Measurements from ENCODE around the gene MALAT1. TPM values are rescaled to one million over a fixed set of nuclear protein-coding genes. Genes with fewer than 3 reads are reported as not detected.
A peak's percentile ranks its signal among the peaks of the same experiment; 100 is the strongest.

Gene MALAT1
- total and polyA plus RNA-seq, 9 donors = 396 to 13,132 (median 8,248) TPM

- no peaks in the 10 kb centered on the region for H3K27me3 ChIP-seq
- 84 to 87% (median 86%) methylated on average over 7 of the region's 7 CpGs for WGBS, 3 donors
- H3K27ac ChIP-seq = peak overlapping the region; percentile 90 to 94
- intact Hi-C loops (cut with DNase I) = loop anchor here in 3 of 4 donors (5.0 kb wide), 1 partner anchor 34 kb away; no protein-coding TSS in a partner anchor
- H3K36me3 ChIP-seq = no peaks in the 10 kb centered on the region
- no peak overlapping the region for H3K4me3 ChIP-seq
- no peaks in the 10 kb centered on the region for H3K9me3 ChIP-seq
- H3K4me1 ChIP-seq (ENCODE audit: insufficient read depth) = peaks cover 6% of the 10 kb centered on the region
- TF ChIP-seq POLR2A (IDR thresholded peaks at IDR 0.05) (no peak), EP300 (IDR thresholded peaks at IDR 0.05) (no peak)
- TF ChIP-seq, protein P1, sequence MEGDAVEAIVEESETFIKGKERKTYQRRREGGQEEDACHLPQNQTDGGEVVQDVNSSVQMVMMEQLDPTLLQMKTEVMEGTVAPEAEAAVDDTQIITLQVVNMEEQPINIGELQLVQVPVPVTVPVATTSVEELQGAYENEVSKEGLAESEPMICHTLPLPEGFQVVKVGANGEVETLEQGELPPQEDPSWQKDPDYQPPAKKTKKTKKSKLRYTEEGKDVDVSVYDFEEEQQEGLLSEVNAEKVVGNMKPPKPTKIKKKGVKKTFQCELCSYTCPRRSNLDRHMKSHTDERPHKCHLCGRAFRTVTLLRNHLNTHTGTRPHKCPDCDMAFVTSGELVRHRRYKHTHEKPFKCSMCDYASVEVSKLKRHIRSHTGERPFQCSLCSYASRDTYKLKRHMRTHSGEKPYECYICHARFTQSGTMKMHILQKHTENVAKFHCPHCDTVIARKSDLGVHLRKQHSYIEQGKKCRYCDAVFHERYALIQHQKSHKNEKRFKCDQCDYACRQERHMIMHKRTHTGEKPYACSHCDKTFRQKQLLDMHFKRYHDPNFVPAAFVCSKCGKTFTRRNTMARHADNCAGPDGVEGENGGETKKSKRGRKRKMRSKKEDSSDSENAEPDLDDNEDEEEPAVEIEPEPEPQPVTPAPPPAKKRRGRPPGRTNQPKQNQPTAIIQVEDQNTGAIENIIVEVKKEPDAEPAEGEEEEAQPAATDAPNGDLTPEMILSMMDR (IDR thresholded peaks at IDR 0.05) = no peak
- DNase-seq = no peak
Measured at GRCh38 chr11:65473278-65473860, 25.5 kb upstream of the MALAT1 start.

DNA sequence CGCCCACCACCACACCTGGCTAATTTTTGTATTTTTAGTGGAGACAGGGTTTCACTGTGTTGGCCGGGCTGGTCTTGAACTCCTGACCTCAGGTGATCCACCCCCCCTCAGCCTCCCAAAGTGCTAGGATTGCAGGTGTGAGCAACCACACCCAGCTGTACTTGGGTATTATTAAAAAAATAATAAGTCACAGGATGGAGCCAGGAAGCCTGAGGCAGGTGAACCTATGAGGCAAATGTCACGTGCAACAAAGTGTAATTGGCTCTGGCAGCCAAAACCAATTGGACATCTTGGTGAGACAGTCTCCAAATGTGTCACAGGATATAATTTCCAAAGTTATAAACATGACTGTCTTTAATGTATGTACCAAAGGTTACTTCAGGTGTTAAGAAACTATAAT is 24.0 kb upstream of the MALAT1 start:
- no peak overlapping the region for H3K27ac ChIP-seq
- WGBS, 3 donors = 87 to 93% (median 91%) methylated on average over 3 of the region's 3 CpGs
- no peak overlapping the region for H3K4me3 ChIP-seq
- TF ChIP-seq EP300 (IDR thresholded peaks at IDR 0.05) (no peak), POLR2A (IDR thresholded peaks at IDR 0.05) (no peak)
- TF ChIP-seq, protein P1 (IDR thresholded peaks at IDR 0.05) = no peak
- no peaks in the 10 kb centered on the region for H3K36me3 ChIP-seq
- no peaks in the 10 kb centered on the region for H3K27me3 ChIP-seq
- H3K9me3 ChIP-seq = no peaks in the 10 kb centered on the region
- DNase-seq = no peak
- peaks cover 13% of the 10 kb centered on the region for H3K4me1 ChIP-seq (ENCODE audit: insufficient read depth)
- intact Hi-C loops (cut with DNase I) = loop anchor here in 3 of 4 donors (5.0 kb wide), 2 partner anchors 32 to 53 kb away; partner anchors contain the start of gene NEAT1 (in 1 of the 3)

GRCh38 chr11:65476632-65477148 is 22.2 kb upstream of the MALAT1 start:
- DNase-seq = peak in 2 of 5 donors; percentile 41 to 45
- Histone ChIP-seq H3K36me3 (no peaks in the 10 kb centered on the region), H3K4me1 (ENCODE audit: insufficient read depth) (peaks cover 14% of the 10 kb centered on the region), H3K27me3 (no peaks in the 10 kb centered on the region), H3K4me3 (peak overlapping the region; percentile 94), H3K9me3 (no peaks in the 10 kb centered on the region), H3K27ac (peak overlapping the region; percentile 93 to 96)
- intact Hi-C loops (cut with DNase I) = loop anchor here in 1 of 4 donors (5.0 kb wide), 1 partner anchor 54 kb away; the partner anchor contains the start of gene NEAT1
- no peak for TF ChIP-seq EP300 (IDR thresholded peaks at IDR 0.05)
- TF ChIP-seq, protein P1 (IDR thresholded peaks at IDR 0.05) = no peak
- TF ChIP-seq POLR2A (IDR thresholded peaks at IDR 0.05) = no peak
- 12 to 15% (median 12%) methylated on average over 10 of the region's 10 CpGs for WGBS, 3 donors

DNA sequence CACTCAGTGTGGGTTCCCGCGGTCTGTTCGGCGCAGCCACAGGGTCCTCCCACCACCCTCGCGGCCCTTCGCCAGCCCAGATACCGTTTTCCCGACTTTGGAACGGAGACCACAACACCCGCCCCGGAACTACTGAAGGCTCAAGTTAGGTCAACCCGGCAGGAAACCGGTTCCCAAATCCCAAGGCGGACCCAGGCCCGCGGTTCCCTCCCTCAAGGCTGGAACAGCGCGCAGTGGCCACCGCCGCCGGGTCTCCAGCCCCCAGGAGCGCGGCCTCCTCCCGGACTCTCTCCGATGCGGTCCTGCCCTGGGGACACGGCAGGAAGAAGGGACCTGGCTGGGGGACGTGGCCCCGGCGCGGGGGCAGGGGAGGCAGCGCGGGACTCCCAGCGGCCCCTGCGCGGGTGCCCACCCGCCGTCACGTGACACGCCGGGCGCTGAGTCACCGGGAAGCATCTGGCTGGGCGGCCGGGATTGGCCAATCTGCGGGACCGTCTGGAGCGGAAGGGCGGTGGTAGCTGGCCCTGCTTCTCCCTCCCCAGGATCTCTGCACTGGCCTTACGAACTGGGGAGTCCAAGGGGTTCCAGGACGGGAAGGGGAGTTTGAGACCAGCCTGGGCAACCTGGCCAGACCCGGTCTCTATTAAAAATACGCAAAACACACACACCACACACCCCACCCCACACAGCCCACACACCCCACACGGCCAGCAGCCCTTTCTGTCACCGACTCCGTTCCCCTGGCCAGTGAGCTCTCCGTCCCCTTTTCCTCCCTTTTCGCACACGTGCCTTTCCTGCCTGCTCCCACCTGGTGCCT is 21.5 kb upstream of the MALAT1 start:
- Histone ChIP-seq H3K4me1 (ENCODE audit: insufficient read depth) (peaks cover 12% of the 10 kb centered on the region), H3K27ac (peak overlapping the region; percentile 93 to 96), H3K9me3 (no peaks in the 10 kb centered on the region), H3K36me3 (no peaks in the 10 kb centered on the region), H3K27me3 (no peaks in the 10 kb centered on the region), H3K4me3 (peak overlapping the region; percentile 94)
- intact Hi-C loops (cut with DNase I) = loop anchor here in 1 of 4 donors (5.0 kb wide), 1 partner anchor 55 kb away; the partner anchor contains the start of gene NEAT1
- TF ChIP-seq, protein P1 (IDR thresholded peaks at IDR 0.05) = peak in 1 of 3 donors; percentile 27
- TF ChIP-seq EP300 (IDR thresholded peaks at IDR 0.05) = peak; percentile 80
- peak; percentile 93 for TF ChIP-seq POLR2A (IDR thresholded peaks at IDR 0.05)
- peak; percentile 97 to 98 (median 97) for DNase-seq
- WGBS, 3 donors = 0 to 1% (median 0%) methylated on average over 40 to 60 of the region's 60 CpGs
